ENCODE measurements around the gene RCBTB2. TPM values are rescaled to one million over a fixed set of nuclear protein-coding genes. Genes with fewer than 3 reads are reported as not detected.

The RCBTB2 gene
- total and polyA plus RNA-seq, 2 donors (not counting 3 experiments of a cell fraction or from before 2014, with no cell fraction given): 10.7 to 12.6 TPM

DNA sequence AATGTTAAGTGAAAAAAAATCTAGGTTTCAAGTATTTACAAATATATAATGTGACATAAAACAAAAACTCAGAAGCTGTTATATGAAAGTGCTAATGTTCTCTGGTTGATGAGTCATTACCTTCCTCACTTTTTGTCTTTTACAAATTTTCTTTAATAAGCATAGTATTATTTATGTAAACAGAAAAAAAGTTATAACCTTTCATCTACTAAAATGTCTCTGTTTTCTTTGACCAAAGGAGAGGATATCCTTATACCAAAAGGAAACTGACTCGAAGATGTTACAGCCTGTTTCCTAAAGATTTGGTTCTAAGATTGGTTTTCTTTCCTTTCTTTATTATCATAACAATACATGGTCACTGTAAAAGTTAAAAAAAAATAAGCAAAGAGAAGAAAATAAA, 38.0 kb downstream of the RCBTB2 start:
- Histone ChIP-seq H3K79me2 (ENCODE audit: control insufficient read depth, insufficient read depth, low read length) (no peaks in the 10 kb centered on the region), H2AFZ (ENCODE audit: low read depth, low read length) (no peak overlapping the region), H3K9me1 (replicated peaks; ENCODE audit: control insufficient read depth, extremely low read depth, insufficient read depth, low read length) (no peaks in the 10 kb centered on the region), H3K36me3 (ENCODE audit: control insufficient read depth in 2 of 2, extremely low read depth in 1 of 2, insufficient read depth in 2 of 2, low read length in 2 of 2) (no peaks in the 10 kb centered on the region), H3K4me3 (replicated peaks in 1 of 3; ENCODE audit: insufficient read depth in 1 of 3, low read depth in 1 of 3, low read length in 3 of 3) (peak overlapping the region in 1 of 3 experiments; percentile 30), H3K27me3 (ENCODE audit: control insufficient read depth in 2 of 2, insufficient read depth in 2 of 2, low read length in 2 of 2) (no peaks in the 10 kb centered on the region), H3K27ac (ENCODE audit: insufficient read depth, low read depth, low read length) (peak overlapping the region; percentile 73), H3K9ac (replicated peaks; ENCODE audit: extremely low read depth, insufficient read depth, low read length) (no peak overlapping the region), H3K4me2 (ENCODE audit: insufficient read depth, low read length) (peak overlapping the region; percentile 86), H3K4me1 (ENCODE audit: control insufficient read depth, extremely low read depth, insufficient read depth, low read length) (peaks cover 50% of the 10 kb centered on the region), H3K9me3 (replicated peaks; ENCODE audit: control insufficient read depth, insufficient read depth, low read length) (no peaks in the 10 kb centered on the region), H4K20me1 (replicated peaks; ENCODE audit: control insufficient read depth, extremely low read depth, insufficient read depth, low read length) (no peaks in the 10 kb centered on the region)
- ChIA-PET CTCF (interaction anchor here (0.8 to 3.0 kb wide), 7 partner anchors 14 to 161 kb away, joined by 3 to 13 read pairs (median 3); partner anchors contain the start of gene RCBTB2), POLR2A (interaction anchor here (1.8 kb wide), 1 partner anchor 38 kb away, joined by 5 read pairs; no protein-coding TSS in a partner anchor)
- TF ChIP-seq, protein P1, sequence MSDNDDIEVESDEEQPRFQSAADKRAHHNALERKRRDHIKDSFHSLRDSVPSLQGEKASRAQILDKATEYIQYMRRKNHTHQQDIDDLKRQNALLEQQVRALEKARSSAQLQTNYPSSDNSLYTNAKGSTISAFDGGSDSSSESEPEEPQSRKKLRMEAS (IDR thresholded peaks at IDR 0.05; ENCODE audit: insufficient read depth, insufficient read length): no peak
- TF ChIP-seq POLR2A (IDR thresholded peaks at IDR 0.05; ENCODE audit: low read depth, low read length): peak; percentile 47
- no peak for TF ChIP-seq MYC (IDR thresholded peaks at IDR 0.05; ENCODE audit: low read depth, low read length)
- peak; percentile 29 for TF ChIP-seq POLR2AphosphoS5 (IDR thresholded peaks at IDR 0.05; ENCODE audit: insufficient read depth, low read depth, low read length)
- TF ChIP-seq FOS (IDR thresholded peaks at IDR 0.05; ENCODE audit: borderline replicate concordance, insufficient read depth, low read length): peak; percentile 80
- peak; percentile 69 for TF ChIP-seq JUN (IDR thresholded peaks at IDR 0.05; ENCODE audit: borderline replicate concordance, insufficient read depth, insufficient read length, low read depth)
- TF ChIP-seq, protein P2, sequence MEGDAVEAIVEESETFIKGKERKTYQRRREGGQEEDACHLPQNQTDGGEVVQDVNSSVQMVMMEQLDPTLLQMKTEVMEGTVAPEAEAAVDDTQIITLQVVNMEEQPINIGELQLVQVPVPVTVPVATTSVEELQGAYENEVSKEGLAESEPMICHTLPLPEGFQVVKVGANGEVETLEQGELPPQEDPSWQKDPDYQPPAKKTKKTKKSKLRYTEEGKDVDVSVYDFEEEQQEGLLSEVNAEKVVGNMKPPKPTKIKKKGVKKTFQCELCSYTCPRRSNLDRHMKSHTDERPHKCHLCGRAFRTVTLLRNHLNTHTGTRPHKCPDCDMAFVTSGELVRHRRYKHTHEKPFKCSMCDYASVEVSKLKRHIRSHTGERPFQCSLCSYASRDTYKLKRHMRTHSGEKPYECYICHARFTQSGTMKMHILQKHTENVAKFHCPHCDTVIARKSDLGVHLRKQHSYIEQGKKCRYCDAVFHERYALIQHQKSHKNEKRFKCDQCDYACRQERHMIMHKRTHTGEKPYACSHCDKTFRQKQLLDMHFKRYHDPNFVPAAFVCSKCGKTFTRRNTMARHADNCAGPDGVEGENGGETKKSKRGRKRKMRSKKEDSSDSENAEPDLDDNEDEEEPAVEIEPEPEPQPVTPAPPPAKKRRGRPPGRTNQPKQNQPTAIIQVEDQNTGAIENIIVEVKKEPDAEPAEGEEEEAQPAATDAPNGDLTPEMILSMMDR (IDR thresholded peaks at IDR 0.05; ENCODE audit: extremely low read depth in 1 of 2, insufficient read depth in 1 of 2, low read depth in 1 of 2, low read length in 2 of 2): no peak
- peak; percentile 77 for TF ChIP-seq GATA2 (IDR thresholded peaks at IDR 0.05; ENCODE audit: insufficient read depth, insufficient read length, low read depth, low read length)
- TF ChIP-seq EZH2 (IDR thresholded peaks at IDR 0.05; ENCODE audit: borderline replicate concordance, low read depth, low read length, severe bottlenecking): no peak
- peak; percentile 94 for FAIRE-seq
- intact Hi-C loops (cut with micrococcal nuclease): loop anchor here (1.0 to 2.0 kb wide), 5 partner anchors 16 to 82 kb away; partner anchors contain the start of gene LPAR6
- BruUV-seq (replicated peaks): no TSS peak
- dilution Hi-C loops (cut with MboI; ENCODE audit: extremely low pct_ligation_motif_present, low sequenced_read_pairs): no loop called here
- peak; percentile 90 for DNase-seq (ENCODE audit: low read depth, low spot score)

Data from endothelial cell of umbilical vein (primary cell).